Measurements from ENCODE around the gene PREB.
A peak's percentile ranks its signal among the peaks of the same experiment; 100 is the strongest.

PREB gene

GRCh38 chr2:27136751-27137150, 2.3 kb upstream of the PREB start:
- TF ChIP-seq CEBPB (IDR thresholded peaks at IDR 0.05) (no peak), YY1 (IDR thresholded peaks at IDR 0.05; ENCODE audit: low read depth) (no peak), FOXM1 (IDR thresholded peaks at IDR 0.05; ENCODE audit: borderline replicate concordance, low read depth) (no peak), RAD21 (IDR thresholded peaks at IDR 0.05; ENCODE audit: low read depth) (no peak), TCF12 (IDR thresholded peaks at IDR 0.05; ENCODE audit: low read depth) (no peak), TEAD4 (IDR thresholded peaks at IDR 0.05) (no peak), TAF1 (IDR thresholded peaks at IDR 0.05; ENCODE audit: low read depth) (no peak), CREB1 (IDR thresholded peaks at IDR 0.05; ENCODE audit: low read depth) (no peak), ZBTB7A (IDR thresholded peaks at IDR 0.05; ENCODE audit: low read depth) (no peak), EGR1 (IDR thresholded peaks at IDR 0.05) (no peak), MAX (IDR thresholded peaks at IDR 0.05) (no peak), EP300 (IDR thresholded peaks at IDR 0.05; ENCODE audit: borderline replicate concordance) (no peak), USF1 (IDR thresholded peaks at IDR 0.05) (no peak), NFIC (IDR thresholded peaks at IDR 0.05) (no peak)
- TF ChIP-seq, protein P1, sequence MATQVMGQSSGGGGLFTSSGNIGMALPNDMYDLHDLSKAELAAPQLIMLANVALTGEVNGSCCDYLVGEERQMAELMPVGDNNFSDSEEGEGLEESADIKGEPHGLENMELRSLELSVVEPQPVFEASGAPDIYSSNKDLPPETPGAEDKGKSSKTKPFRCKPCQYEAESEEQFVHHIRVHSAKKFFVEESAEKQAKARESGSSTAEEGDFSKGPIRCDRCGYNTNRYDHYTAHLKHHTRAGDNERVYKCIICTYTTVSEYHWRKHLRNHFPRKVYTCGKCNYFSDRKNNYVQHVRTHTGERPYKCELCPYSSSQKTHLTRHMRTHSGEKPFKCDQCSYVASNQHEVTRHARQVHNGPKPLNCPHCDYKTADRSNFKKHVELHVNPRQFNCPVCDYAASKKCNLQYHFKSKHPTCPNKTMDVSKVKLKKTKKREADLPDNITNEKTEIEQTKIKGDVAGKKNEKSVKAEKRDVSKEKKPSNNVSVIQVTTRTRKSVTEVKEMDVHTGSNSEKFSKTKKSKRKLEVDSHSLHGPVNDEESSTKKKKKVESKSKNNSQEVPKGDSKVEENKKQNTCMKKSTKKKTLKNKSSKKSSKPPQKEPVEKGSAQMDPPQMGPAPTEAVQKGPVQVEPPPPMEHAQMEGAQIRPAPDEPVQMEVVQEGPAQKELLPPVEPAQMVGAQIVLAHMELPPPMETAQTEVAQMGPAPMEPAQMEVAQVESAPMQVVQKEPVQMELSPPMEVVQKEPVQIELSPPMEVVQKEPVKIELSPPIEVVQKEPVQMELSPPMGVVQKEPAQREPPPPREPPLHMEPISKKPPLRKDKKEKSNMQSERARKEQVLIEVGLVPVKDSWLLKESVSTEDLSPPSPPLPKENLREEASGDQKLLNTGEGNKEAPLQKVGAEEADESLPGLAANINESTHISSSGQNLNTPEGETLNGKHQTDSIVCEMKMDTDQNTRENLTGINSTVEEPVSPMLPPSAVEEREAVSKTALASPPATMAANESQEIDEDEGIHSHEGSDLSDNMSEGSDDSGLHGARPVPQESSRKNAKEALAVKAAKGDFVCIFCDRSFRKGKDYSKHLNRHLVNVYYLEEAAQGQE (IDR thresholded peaks at IDR 0.05; ENCODE audit: low read depth): no peak

DNA sequence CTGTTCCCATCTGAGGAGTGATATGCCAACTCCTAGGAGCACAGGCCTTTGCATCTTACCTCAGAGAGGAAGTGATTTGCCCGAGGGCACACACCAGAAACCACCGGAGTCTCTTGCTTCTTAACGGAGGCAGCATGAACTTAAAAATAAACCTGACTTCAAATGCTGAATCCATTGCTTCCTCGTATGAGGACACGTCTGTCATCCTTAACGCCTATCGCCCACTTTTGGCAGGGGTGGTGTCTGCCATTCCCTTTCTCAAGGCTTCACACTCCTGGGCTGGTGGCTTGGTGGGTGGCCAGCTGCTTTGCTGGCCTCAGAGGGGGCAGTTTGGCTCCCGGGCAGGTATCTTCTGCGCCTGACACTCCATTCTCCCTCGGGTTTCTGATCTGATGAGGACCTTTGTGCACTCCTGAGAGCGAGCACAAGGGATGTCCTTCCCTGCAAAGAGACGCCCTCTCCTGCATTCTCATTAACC, 1.1 kb upstream of the PREB start:
- TF ChIP-seq TAF1 (IDR thresholded peaks at IDR 0.05; ENCODE audit: low read depth) (no peak), MAX (IDR thresholded peaks at IDR 0.05) (no peak), CREB1 (IDR thresholded peaks at IDR 0.05; ENCODE audit: low read depth) (no peak), USF1 (IDR thresholded peaks at IDR 0.05) (no peak), CEBPB (IDR thresholded peaks at IDR 0.05) (no peak), EP300 (IDR thresholded peaks at IDR 0.05; ENCODE audit: borderline replicate concordance) (no peak), NFIC (IDR thresholded peaks at IDR 0.05) (no peak), FOXM1 (IDR thresholded peaks at IDR 0.05; ENCODE audit: borderline replicate concordance, low read depth) (no peak), RAD21 (IDR thresholded peaks at IDR 0.05; ENCODE audit: low read depth) (no peak), YY1 (IDR thresholded peaks at IDR 0.05; ENCODE audit: low read depth) (no peak), TEAD4 (IDR thresholded peaks at IDR 0.05) (no peak), TCF12 (IDR thresholded peaks at IDR 0.05; ENCODE audit: low read depth) (no peak), ZBTB7A (IDR thresholded peaks at IDR 0.05; ENCODE audit: low read depth) (no peak), EGR1 (IDR thresholded peaks at IDR 0.05) (no peak)
- TF ChIP-seq, protein P1 (IDR thresholded peaks at IDR 0.05; ENCODE audit: low read depth): no peak

DNA sequence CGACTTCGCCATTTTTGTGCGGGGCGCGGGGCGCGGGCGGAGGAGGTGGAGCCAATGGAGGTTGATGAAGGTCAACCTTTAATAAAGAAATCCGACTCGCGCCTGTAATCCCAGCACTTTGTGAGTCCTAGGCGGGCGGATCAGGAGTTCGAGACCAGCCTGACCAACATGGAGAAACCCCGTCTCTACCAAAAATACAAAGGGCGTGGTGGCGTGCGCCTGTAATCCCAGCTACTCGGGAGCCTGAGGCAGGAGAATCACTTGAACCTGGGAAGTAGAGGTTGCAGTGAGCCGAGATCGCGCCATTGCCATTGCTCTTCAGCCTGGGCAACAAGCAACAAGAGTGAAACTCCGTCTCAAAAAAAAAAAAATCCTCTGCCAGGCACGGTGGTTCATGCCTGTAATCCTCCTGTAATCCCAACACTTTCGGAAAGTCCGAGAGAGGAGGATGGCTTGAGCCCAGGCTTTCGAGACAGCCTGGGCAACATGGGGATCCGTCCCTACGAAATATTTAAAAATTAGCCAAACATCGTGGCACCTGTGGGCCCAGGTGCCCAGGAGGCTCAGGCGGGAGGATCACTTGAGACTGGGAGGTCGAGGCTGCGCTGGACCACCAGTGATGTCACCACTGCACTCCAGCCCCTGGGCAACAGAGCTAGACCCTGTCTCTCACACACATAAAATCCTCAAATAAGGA, 493 bp upstream of the PREB start:
- TF ChIP-seq EGR1 (IDR thresholded peaks at IDR 0.05): peak; percentile 64
- peak; percentile 97; the same call in 1 of the 2 replicates for TF ChIP-seq YY1 (IDR thresholded peaks at IDR 0.05; ENCODE audit: low read depth)
- no peak for TF ChIP-seq TAF1 (IDR thresholded peaks at IDR 0.05; ENCODE audit: low read depth)
- TF ChIP-seq TEAD4 (IDR thresholded peaks at IDR 0.05): no peak
- TF ChIP-seq EP300 (IDR thresholded peaks at IDR 0.05; ENCODE audit: borderline replicate concordance): no peak
- TF ChIP-seq RAD21 (IDR thresholded peaks at IDR 0.05; ENCODE audit: low read depth): no peak
- no peak for TF ChIP-seq MAX (IDR thresholded peaks at IDR 0.05)
- no peak for TF ChIP-seq FOXM1 (IDR thresholded peaks at IDR 0.05; ENCODE audit: borderline replicate concordance, low read depth)
- TF ChIP-seq TCF12 (IDR thresholded peaks at IDR 0.05; ENCODE audit: low read depth): no peak
- TF ChIP-seq, protein P1 (IDR thresholded peaks at IDR 0.05; ENCODE audit: low read depth): no peak
- no peak for TF ChIP-seq CREB1 (IDR thresholded peaks at IDR 0.05; ENCODE audit: low read depth)
- no peak for TF ChIP-seq NFIC (IDR thresholded peaks at IDR 0.05)
- no peak for TF ChIP-seq USF1 (IDR thresholded peaks at IDR 0.05)
- no peak for TF ChIP-seq ZBTB7A (IDR thresholded peaks at IDR 0.05; ENCODE audit: low read depth)

Data from Ishikawa (cell line).